BLaER1 (cell line): ENCODE measurements around the gene SPATC1L.

Source experiments
- H3K27ac ChIP-seq: shearing (Covaris generic); formaldehyde crosslinking; 2 replicates; pipeline ENCODE4 v1.8.1; 2022
- H3K27me3 ChIP-seq: shearing (Covaris generic); formaldehyde crosslinking; 2 replicates; pipeline ENCODE4 v1.8.1; 2022
- H3K36me3 ChIP-seq: shearing (Covaris generic); formaldehyde crosslinking; 2 replicates; pipeline ENCODE4 v1.8.1; 2022
- H3K4me1 ChIP-seq: shearing (Covaris generic); formaldehyde crosslinking; 2 replicates; pipeline ENCODE4 v1.8.1; 2022
- H3K4me2 ChIP-seq: shearing (Covaris generic); formaldehyde crosslinking; 2 replicates; pipeline ENCODE4 v1.8.1; 2022
- H3K4me3 ChIP-seq: shearing (Covaris generic); formaldehyde crosslinking; 2 replicates; pipeline ENCODE4 v1.8.1; 2022
- H3K9ac ChIP-seq: shearing (Covaris generic); formaldehyde crosslinking; 2 replicates; pipeline ENCODE4 v1.8.1; 2022
- H3K9me3 ChIP-seq: shearing (Covaris generic); formaldehyde crosslinking; 2 replicates; pipeline ENCODE4 v1.8.1; 2022
- H4K20me1 ChIP-seq: shearing (Covaris generic); formaldehyde crosslinking; 2 replicates; pipeline ENCODE4 v1.8.1; 2022
- Cebpa-rat ChIP-seq: shearing (Covaris generic); IDR thresholded peaks from 2 replicates; pipeline ENCODE4 v1.8.1; 2022

Gene SPATC1L

GRCh38 chr21:46156378-46156645 is 27.9 kb downstream of the SPATC1L start:
- no peak for TF ChIP-seq Cebpa-rat
- Histone ChIP-seq H3K9ac (no peak overlapping the region), H3K9me3 (peaks cover 4% of the 10 kb centered on the region), H4K20me1 (no peaks in the 10 kb centered on the region), H3K27ac (no peak overlapping the region), H3K27me3 (no peaks in the 10 kb centered on the region), H3K4me3 (no peak overlapping the region), H3K4me2 (no peak overlapping the region), H3K36me3 (peaks cover 4% of the 10 kb centered on the region), H3K4me1 (no peaks in the 10 kb centered on the region)

GRCh38 chr21:46155514-46156377 is 28.5 kb downstream of the SPATC1L start, which contains the start of gene FTCD:
TSS of gene FTCD (minus strand) at chr21:46155579. CDS start at chr21:46155523, 56 bp downstream.
- Histone ChIP-seq H4K20me1 (no peaks in the 10 kb centered on the region), H3K27ac (no peak within 1 kb of the TSS), H3K9ac (no peak within 1 kb of the TSS), H3K36me3 (no peaks in the 10 kb centered on the region), H3K27me3 (no peaks in the 10 kb centered on the region), H3K4me3 (no peak within 1 kb of the TSS), H3K4me2 (no peak within 1 kb of the TSS), H3K9me3 (no peaks in the 10 kb centered on the region), H3K4me1 (no peaks in the 10 kb centered on the region)
- TF ChIP-seq Cebpa-rat: no peak

GRCh38 chr21:46154955-46155513 is 29.2 kb downstream of the SPATC1L start:
- no peak overlapping the region for H3K9ac ChIP-seq
- H3K9me3 ChIP-seq: no peaks in the 10 kb centered on the region
- no peaks in the 10 kb centered on the region for H3K36me3 ChIP-seq
- H3K4me2 ChIP-seq: no peak overlapping the region
- no peak overlapping the region for H3K4me3 ChIP-seq
- TF ChIP-seq Cebpa-rat: no peak
- H3K27ac ChIP-seq: no peak overlapping the region
- no peaks in the 10 kb centered on the region for H3K4me1 ChIP-seq
- no peaks in the 10 kb centered on the region for H3K27me3 ChIP-seq
- no peaks in the 10 kb centered on the region for H4K20me1 ChIP-seq

- TF ChIP-seq Cebpa-rat: no peak
- Histone ChIP-seq H3K4me2 (no peak overlapping the region), H3K27me3 (no peaks in the 10 kb centered on the region), H3K4me1 (no peaks in the 10 kb centered on the region), H3K4me3 (no peak overlapping the region), H3K36me3 (no peaks in the 10 kb centered on the region), H3K9ac (no peak overlapping the region), H3K9me3 (no peaks in the 10 kb centered on the region), H3K27ac (no peak overlapping the region), H4K20me1 (no peaks in the 10 kb centered on the region)
Observed at GRCh38 chr21:46154155-46154954, 29.9 kb downstream of the SPATC1L start.

GRCh38 chr21:46153247-46154154 is 30.8 kb downstream of the SPATC1L start:
- H3K9me3 ChIP-seq: no peaks in the 10 kb centered on the region
- no peaks in the 10 kb centered on the region for H3K27me3 ChIP-seq
- H3K4me1 ChIP-seq: no peaks in the 10 kb centered on the region
- H3K36me3 ChIP-seq: no peaks in the 10 kb centered on the region
- H3K4me2 ChIP-seq: no peak overlapping the region
- no peak overlapping the region for H3K27ac ChIP-seq
- TF ChIP-seq Cebpa-rat: no peak
- H3K9ac ChIP-seq: no peak overlapping the region
- H4K20me1 ChIP-seq: no peaks in the 10 kb centered on the region
- no peak overlapping the region for H3K4me3 ChIP-seq

- H4K20me1 ChIP-seq: no peaks in the 10 kb centered on the region
- H3K4me2 ChIP-seq: no peak overlapping the region
- no peak overlapping the region for H3K4me3 ChIP-seq
- H3K36me3 ChIP-seq: no peaks in the 10 kb centered on the region
- H3K9ac ChIP-seq: no peak overlapping the region
- no peak overlapping the region for H3K27ac ChIP-seq
- H3K27me3 ChIP-seq: no peaks in the 10 kb centered on the region
- no peaks in the 10 kb centered on the region for H3K9me3 ChIP-seq
- no peak for TF ChIP-seq Cebpa-rat
- no peaks in the 10 kb centered on the region for H3K4me1 ChIP-seq
Observed at GRCh38 chr21:46152927-46153246, 31.4 kb downstream of the SPATC1L start.

- H3K36me3 ChIP-seq: no peaks in the 10 kb centered on the region
- H3K27me3 ChIP-seq: no peaks in the 10 kb centered on the region
- no peak for TF ChIP-seq Cebpa-rat
- no peak overlapping the region for H3K27ac ChIP-seq
- no peak overlapping the region for H3K9ac ChIP-seq
- no peaks in the 10 kb centered on the region for H3K9me3 ChIP-seq
- peaks cover under 1% of the 10 kb centered on the region for H3K4me1 ChIP-seq
- H3K4me2 ChIP-seq: no peak overlapping the region
- no peak overlapping the region for H3K4me3 ChIP-seq
- H4K20me1 ChIP-seq: no peaks in the 10 kb centered on the region
Observed at GRCh38 chr21:46151989-46152926, 32.0 kb downstream of the SPATC1L start.

GRCh38 chr21:46151261-46151988 is 32.8 kb downstream of the SPATC1L start:
- Histone ChIP-seq H4K20me1 (no peaks in the 10 kb centered on the region), H3K4me2 (no peak overlapping the region), H3K9ac (no peak overlapping the region), H3K27me3 (no peaks in the 10 kb centered on the region), H3K27ac (no peak overlapping the region), H3K9me3 (no peaks in the 10 kb centered on the region), H3K4me1 (peaks cover 9% of the 10 kb centered on the region), H3K4me3 (no peak overlapping the region), H3K36me3 (no peaks in the 10 kb centered on the region)
- TF ChIP-seq Cebpa-rat: no peak
